Neuronal stem cell (in vitro differentiated cells): ENCODE data around the gene PLCL2.

ENCODE experiments used
- DNase-seq: peaks from one replicate; pipeline ENCODE4 v3.0.0-alpha.2; 2013; ENCODE audit warnings: low spot score
- H2AFZ ChIP-seq: one replicate; pipeline ENCODE4 v1.6.1; 2013; ENCODE audit warnings: mild to moderate bottlenecking, low read length, inconsistent platforms
- H2AK5ac ChIP-seq: 2 replicates; pipeline ENCODE4 v1.6.1; 2013; ENCODE audit warnings: low read depth, mild to moderate bottlenecking, inconsistent platforms, low read length, moderate library complexity, mixed read lengths
- H2BK120ac ChIP-seq: 2 replicates; pipeline ENCODE4 v1.6.1; 2013; ENCODE audit warnings: low read depth, mild to moderate bottlenecking, inconsistent platforms, low read length, moderate library complexity, mixed read lengths
- H2BK12ac ChIP-seq: one replicate; pipeline ENCODE4 v1.6.1; 2013; ENCODE audit warnings: low read length, inconsistent platforms
- H2BK15ac ChIP-seq: 2 replicates; pipeline ENCODE4 v1.6.1; 2013; ENCODE audit warnings: mild to moderate bottlenecking, low read length, inconsistent platforms, mixed read lengths
- H2BK5ac ChIP-seq: one replicate; pipeline ENCODE4 v1.6.1; 2013; ENCODE audit warnings: inconsistent platforms, mild to moderate bottlenecking, low read length, moderate library complexity
- H3K14ac ChIP-seq: one replicate; pipeline ENCODE4 v1.6.1; 2013; ENCODE audit warnings: low read length, inconsistent platforms
- H3K18ac ChIP-seq: 2 replicates; pipeline ENCODE4 v1.6.1; 2013; ENCODE audit warnings: low read length, inconsistent platforms
- H3K23ac ChIP-seq: 2 replicates; pipeline ENCODE4 v1.6.1; 2013; ENCODE audit warnings: low read depth, mild to moderate bottlenecking, mixed read lengths, low read length, inconsistent platforms; ENCODE audit not compliant: poor library complexity
- H3K27ac ChIP-seq: replicated peaks from 3 replicates; pipeline ENCODE4 v1.5.1; 2013; ENCODE audit warnings: low read length, inconsistent platforms
- H3K27me3 ChIP-seq, 3 experiments: 2 replicates each; pipeline ENCODE4 v1.6.1; 2013; ENCODE audit warnings: low read length in 3 of 3, mild to moderate bottlenecking in 2 of 3, inconsistent platforms in 1 of 3, low read depth in 1 of 3, mixed read lengths in 1 of 3, moderate library complexity in 1 of 3; ENCODE audit not compliant: control insufficient read depth in 3 of 3, insufficient read depth in 3 of 3
- H3K36me3 ChIP-seq, 2 donors: replicated peaks in 1 of 2; 2 replicates each; pipeline ENCODE4 v1.6.1; 2013; ENCODE audit warnings: low read length in 2 of 2; ENCODE audit not compliant: control insufficient read depth in 2 of 2, insufficient read depth in 2 of 2
- H3K4ac ChIP-seq: 2 replicates; pipeline ENCODE4 v1.6.1; 2013; ENCODE audit warnings: inconsistent platforms, mild to moderate bottlenecking, low read length, moderate library complexity
- H3K4me1 ChIP-seq, 2 donors: 1 replicate in 1 of 2; 2 replicates in 1 of 2; pipeline ENCODE4 v1.6.1; 2013; ENCODE audit warnings: low read length in 2 of 2, low read depth in 1 of 2; ENCODE audit not compliant: control insufficient read depth in 2 of 2, insufficient read depth in 1 of 2
- H3K4me2 ChIP-seq: one replicate; pipeline ENCODE4 v1.6.1; 2013; ENCODE audit warnings: mild to moderate bottlenecking, low read length, inconsistent platforms; ENCODE audit not compliant: insufficient read depth, poor library complexity, severe bottlenecking
- H3K4me3 ChIP-seq, 2 donors: 2 replicates each; pipeline ENCODE4 v1.5.1; 2013; ENCODE audit warnings: low read length in 2 of 2, mild to moderate bottlenecking in 2 of 2, inconsistent platforms in 1 of 2, moderate library complexity in 1 of 2
- H3K79me1 ChIP-seq: one replicate; pipeline ENCODE4 v1.6.1; 2013; ENCODE audit warnings: low read depth, mild to moderate bottlenecking, inconsistent platforms, low read length, moderate library complexity
- H3K9ac ChIP-seq: one replicate; pipeline ENCODE4 v1.6.1; 2013; ENCODE audit warnings: mild to moderate bottlenecking, low read depth, low read length, inconsistent platforms; ENCODE audit not compliant: poor library complexity
- H3K9me3 ChIP-seq, 2 donors: replicated peaks in 1 of 2; 2 replicates each; pipeline versions ENCODE3 to v1.6.1; 2013; ENCODE audit warnings: low read length in 2 of 2, mild to moderate bottlenecking in 2 of 2, inconsistent platforms in 1 of 2, low read depth in 1 of 2, mixed read lengths in 1 of 2, moderate library complexity in 1 of 2; ENCODE audit not compliant: control insufficient read depth in 2 of 2, insufficient read depth in 1 of 2
- H4K8ac ChIP-seq: one replicate; pipeline ENCODE4 v1.6.1; 2013; ENCODE audit warnings: low read depth, mild to moderate bottlenecking, inconsistent platforms, low read length, moderate library complexity
- H4K91ac ChIP-seq: one replicate; pipeline ENCODE4 v1.6.1; 2013; ENCODE audit warnings: low read length, low read depth, mild to moderate bottlenecking, inconsistent platforms; ENCODE audit not compliant: poor library complexity
- WGBS, 2 donors: extraction: QIAGEN DNeasy Blood & Tissue Kit; methylation state at CpG; one replicate each; pipeline ENCODE4 v1.1.7; 2013; ENCODE audit warnings: missing lambda C conversion rate in 2 of 2, mixed read lengths in 1 of 2; ENCODE audit not compliant: insufficient read length in 2 of 2, insufficient replicate concordance in 1 of 2; ENCODE audit errors: extremely low coverage in 2 of 2; 5-methylcytosine and 5-hydroxymethylcytosine counted together

PLCL2 gene

DNA sequence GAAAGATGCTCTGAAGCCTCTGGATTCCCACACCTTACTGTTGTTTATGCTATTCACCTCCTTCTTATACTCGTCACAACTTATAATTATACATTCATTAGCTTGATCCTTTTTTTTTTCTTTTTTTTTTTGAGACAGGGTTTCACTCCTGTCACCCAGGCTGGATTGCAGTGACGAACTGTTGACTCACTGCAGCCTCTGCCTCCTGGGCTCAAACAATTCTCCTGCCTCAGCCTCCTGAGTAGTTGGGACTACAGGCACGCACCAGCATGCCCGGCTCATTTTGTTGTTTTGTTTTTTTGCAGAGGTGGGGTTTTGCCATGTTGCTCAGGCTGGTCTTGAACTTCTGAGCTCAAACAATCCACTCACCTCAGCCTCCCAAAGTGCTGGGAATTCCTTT lies 143.6 kb downstream of the PLCL2 start:
- H2BK5ac ChIP-seq, result no peak overlapping the region
- WGBS, 2 donors, result 100% methylated on average over 1 of the region's 4 CpGs; no CpG with 5 or more reads in 1 of the 2 donors
- no peak overlapping the region for H2BK12ac ChIP-seq
- no peak overlapping the region for H3K4ac ChIP-seq
- no peak overlapping the region for H3K9ac ChIP-seq
- H3K79me1 ChIP-seq, result no peaks in the 10 kb centered on the region
- H2AFZ ChIP-seq, result no peak overlapping the region
- H3K36me3 ChIP-seq, result no peaks in the 10 kb centered on the region
- H3K9me3 ChIP-seq, result no peaks in the 10 kb centered on the region
- no peak overlapping the region for H3K4me3 ChIP-seq
- no peak overlapping the region for H4K91ac ChIP-seq
- H3K4me1 ChIP-seq, result no peaks in the 10 kb centered on the region
- H3K27ac ChIP-seq, result no peak overlapping the region
- H3K23ac ChIP-seq, result no peak overlapping the region
- no peaks in the 10 kb centered on the region for H3K27me3 ChIP-seq
- no peak for DNase-seq
- no peak overlapping the region for H3K14ac ChIP-seq
- H4K8ac ChIP-seq, result no peak overlapping the region
- no peak overlapping the region for H2BK15ac ChIP-seq
- no peak overlapping the region for H2BK120ac ChIP-seq
- no peak overlapping the region for H3K18ac ChIP-seq
- H3K4me2 ChIP-seq, result no peak overlapping the region
- H2AK5ac ChIP-seq, result no peak overlapping the region

DNA sequence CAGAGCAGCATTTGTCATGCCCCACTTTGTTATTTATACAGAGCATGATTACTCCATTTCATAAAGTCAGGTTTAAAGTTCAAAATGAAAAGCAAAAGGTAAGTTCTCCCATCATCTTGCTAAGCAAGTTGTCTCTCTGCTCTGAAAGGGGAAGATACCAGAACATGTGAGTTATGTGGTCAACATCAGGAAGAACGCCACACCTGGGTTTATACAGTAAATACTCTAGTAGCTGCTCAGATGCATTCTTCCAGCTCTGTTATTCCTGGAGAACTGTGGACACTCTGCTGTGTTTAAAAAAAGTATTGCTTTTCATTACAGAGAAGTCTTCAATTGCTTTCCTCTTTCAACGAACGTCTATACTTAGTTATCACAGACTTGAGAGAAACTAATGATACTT lies 145.7 kb downstream of the PLCL2 start:
- no CpG with 5 or more reads among the region's 3 CpGs for WGBS, 2 donors
- no peak overlapping the region for H3K27ac ChIP-seq
- no peak overlapping the region for H3K4me3 ChIP-seq
- H2BK15ac ChIP-seq, result no peak overlapping the region
- no peak overlapping the region for H3K4me2 ChIP-seq
- no peaks in the 10 kb centered on the region for H3K27me3 ChIP-seq
- H2BK120ac ChIP-seq, result no peak overlapping the region
- H4K91ac ChIP-seq, result no peak overlapping the region
- H3K18ac ChIP-seq, result no peak overlapping the region
- no peak overlapping the region for H2BK12ac ChIP-seq
- no peaks in the 10 kb centered on the region for H3K9me3 ChIP-seq
- no peak overlapping the region for H3K9ac ChIP-seq
- no peaks in the 10 kb centered on the region for H3K79me1 ChIP-seq
- H3K36me3 ChIP-seq, result no peaks in the 10 kb centered on the region
- H3K4ac ChIP-seq, result no peak overlapping the region
- H2AFZ ChIP-seq, result no peak overlapping the region
- H2BK5ac ChIP-seq, result no peak overlapping the region
- H4K8ac ChIP-seq, result no peak overlapping the region
- H2AK5ac ChIP-seq, result no peak overlapping the region
- H3K4me1 ChIP-seq, result no peaks in the 10 kb centered on the region
- H3K14ac ChIP-seq, result no peak overlapping the region
- DNase-seq, result no peak
- H3K23ac ChIP-seq, result no peak overlapping the region

DNA sequence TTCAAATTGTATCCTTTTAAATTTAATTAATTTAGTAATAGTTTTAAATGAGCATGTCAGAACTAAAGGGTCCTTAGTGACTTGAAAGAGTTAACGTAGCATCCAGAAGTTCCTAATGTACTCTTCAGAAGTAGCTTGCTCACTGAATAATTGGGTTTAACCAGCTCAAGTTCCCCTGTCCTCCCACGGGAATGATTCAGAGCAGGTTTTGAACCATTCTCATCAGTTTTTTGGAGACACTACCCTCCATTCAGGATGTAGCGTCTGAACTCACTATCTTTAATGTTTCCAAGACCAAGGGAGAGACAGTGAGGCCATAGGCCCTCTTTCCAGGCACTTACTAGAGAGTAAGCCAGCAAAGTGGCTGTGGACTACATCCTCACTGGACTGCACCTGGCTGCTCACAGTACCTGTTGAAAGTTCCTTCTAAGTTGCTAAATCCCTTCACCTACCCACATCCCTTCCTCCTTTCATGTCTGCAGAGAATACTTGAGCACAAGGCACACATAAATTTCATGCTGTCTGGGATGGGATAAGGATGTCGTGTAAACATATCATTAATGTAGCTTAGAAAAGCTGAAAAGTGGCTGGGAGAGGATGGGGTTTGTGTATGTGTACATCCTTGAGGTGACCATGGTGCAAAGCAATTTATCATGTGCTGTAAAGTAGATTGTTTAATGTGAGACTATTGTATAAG lies 146.3 kb downstream of the PLCL2 start:
- no peak overlapping the region for H2BK15ac ChIP-seq
- no peak overlapping the region for H2BK5ac ChIP-seq

DNA sequence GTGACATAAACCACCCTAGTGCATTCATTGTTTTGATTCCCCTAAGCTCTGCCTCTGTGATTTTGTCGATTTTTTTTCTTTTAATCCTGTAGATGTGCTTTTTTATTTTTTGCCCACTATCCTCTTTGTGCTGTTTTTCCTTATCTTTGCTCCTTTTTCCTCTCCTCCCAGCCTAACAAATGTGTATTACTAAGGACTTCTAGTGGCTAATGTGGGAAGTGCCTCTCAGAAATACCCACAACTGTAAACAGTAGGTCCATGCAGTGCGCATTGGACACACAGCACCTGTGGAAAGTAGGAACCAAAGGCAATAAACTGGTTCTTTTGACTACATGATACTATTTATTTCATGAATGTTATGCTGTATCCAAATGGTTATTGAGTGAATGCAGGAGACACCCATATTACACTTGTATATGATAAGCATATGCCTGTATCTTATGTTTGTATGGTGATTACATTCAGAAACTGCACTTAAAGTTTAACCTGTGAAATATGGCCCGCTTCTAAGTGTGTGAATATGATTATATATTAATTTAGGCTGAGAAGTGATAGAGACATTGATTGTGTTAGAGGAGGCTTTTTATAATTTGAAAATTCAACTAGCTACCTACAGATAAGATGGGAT lies 147.8 kb downstream of the PLCL2 start:
- H3K4me1 ChIP-seq, result no peaks in the 10 kb centered on the region
- WGBS, 2 donors, result no CpG with 5 or more reads among the region's 3 CpGs
- no peak for DNase-seq
- H3K9ac ChIP-seq, result no peak overlapping the region
- no peak overlapping the region for H2BK12ac ChIP-seq
- H3K9me3 ChIP-seq, result no peaks in the 10 kb centered on the region
- no peak overlapping the region for H3K18ac ChIP-seq
- H4K8ac ChIP-seq, result no peak overlapping the region
- H3K36me3 ChIP-seq, result no peaks in the 10 kb centered on the region
- no peak overlapping the region for H3K4ac ChIP-seq
- H2AK5ac ChIP-seq, result no peak overlapping the region
- no peak overlapping the region for H3K14ac ChIP-seq
- H2BK120ac ChIP-seq, result no peak overlapping the region
- H4K91ac ChIP-seq, result no peak overlapping the region
- H3K79me1 ChIP-seq, result no peaks in the 10 kb centered on the region
- no peak overlapping the region for H2AFZ ChIP-seq
- no peak overlapping the region for H3K4me3 ChIP-seq
- no peak overlapping the region for H2BK5ac ChIP-seq
- H2BK15ac ChIP-seq, result no peak overlapping the region
- no peak overlapping the region for H3K27ac ChIP-seq
- no peak overlapping the region for H3K4me2 ChIP-seq
- no peaks in the 10 kb centered on the region for H3K27me3 ChIP-seq
- H3K23ac ChIP-seq, result no peak overlapping the region

More for the DNA sequence above, 146.3 kb downstream of the PLCL2 start:
- H3K4me2 ChIP-seq, result no peak overlapping the region
- no peak overlapping the region for H2BK120ac ChIP-seq
- H3K4ac ChIP-seq, result no peak overlapping the region
- H3K9me3 ChIP-seq, result no peaks in the 10 kb centered on the region
- no peak overlapping the region for H4K8ac ChIP-seq
- no peak overlapping the region for H3K9ac ChIP-seq
- H3K14ac ChIP-seq, result no peak overlapping the region
- no peaks in the 10 kb centered on the region for H3K79me1 ChIP-seq
- H3K27ac ChIP-seq, result no peak overlapping the region
- H2AFZ ChIP-seq, result no peak overlapping the region
- no peak overlapping the region for H3K23ac ChIP-seq
- no peak overlapping the region for H3K18ac ChIP-seq
- DNase-seq, result no peak
- H3K4me1 ChIP-seq, result no peaks in the 10 kb centered on the region
- H3K4me3 ChIP-seq, result no peak overlapping the region
- H3K27me3 ChIP-seq, result no peaks in the 10 kb centered on the region
- H2BK12ac ChIP-seq, result no peak overlapping the region
- no CpG with 5 or more reads among the region's 4 CpGs for WGBS, 2 donors
- no peak overlapping the region for H2AK5ac ChIP-seq
- no peak overlapping the region for H4K91ac ChIP-seq
- H3K36me3 ChIP-seq, result no peaks in the 10 kb centered on the region
